LoVo (cell line): ENCODE measurements around the gene ELAVL3.
"Not testable (repeated sequence)": the region's sequence is repeated elsewhere in the genome, so short reads cannot be mapped to it uniquely, and the experiment has no call there.

Source experiments
- DNase-seq: peaks from one replicate; pipeline ENCODE4 v3.0.0-alpha.2; 2016; ENCODE audit warnings: low spot score

ELAVL3 gene

GRCh38 chr19:11406703-11407236, 74.1 kb downstream of the ELAVL3 start:
- not testable (repeated sequence) for DNase-seq

GRCh38 chr19:11405846-11406643, 74.8 kb downstream of the ELAVL3 start:
- DNase-seq, result no peak

DNA sequence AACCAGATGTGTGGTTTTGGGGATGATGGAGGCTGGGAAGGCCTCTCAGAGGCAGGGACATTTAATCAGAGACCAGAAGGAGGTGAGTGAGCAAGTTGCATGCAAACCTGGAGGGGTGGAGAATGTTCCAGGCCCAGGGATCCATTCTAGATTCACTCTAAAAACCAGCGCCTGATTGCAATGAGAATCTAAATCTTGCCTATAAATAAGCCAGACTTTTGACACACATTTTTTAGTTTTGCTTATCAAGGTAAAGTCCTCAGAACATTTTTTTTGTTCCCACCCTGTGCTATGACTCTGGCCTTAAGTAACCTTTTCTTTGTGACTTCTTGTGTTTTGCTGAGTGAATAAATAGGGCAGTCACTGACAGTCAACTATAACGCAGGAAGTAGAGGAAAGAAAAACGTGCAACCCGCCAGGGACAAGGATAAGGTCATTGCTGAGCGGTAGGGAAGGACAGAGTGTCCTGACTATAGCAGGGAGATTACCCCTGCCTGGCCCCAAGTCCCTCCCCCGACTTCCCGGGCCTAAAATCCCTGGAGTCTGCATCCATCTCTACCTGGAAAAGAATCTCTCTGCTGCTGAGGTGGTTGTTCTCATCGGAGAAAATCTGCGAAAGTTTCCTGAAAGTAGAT, 76.1 kb downstream of the ELAVL3 start:
- DNase-seq, result no peak

- no peak for DNase-seq
Measured at GRCh38 chr19:11401808-11402543, 78.9 kb downstream of the ELAVL3 start.
